Measurements from ENCODE around the gene PTPRM.

- TF ChIP-seq CTCF (IDR thresholded peaks at IDR 0.05) (no peak), POLR2A (IDR thresholded peaks at IDR 0.05) (no peak)
Measured at GRCh38 chr18:8190980-8191379, 623.9 kb downstream of the PTPRM start.
